HG02870 (cell line): Measurements from ENCODE around the gene ING5.
"Not testable (repeated sequence)": the region's sequence is repeated elsewhere in the genome, so short reads cannot be mapped to it uniquely, and the experiment has no call there.

ENCODE experiments used
- ATAC-seq: cut with Tn5 transposase; IDR thresholded peaks from one replicate; pipeline ENCODE4 v1.9.1; 2021; ENCODE audit warnings: mild to moderate bottlenecking, moderate library complexity; ENCODE audit not compliant: unreplicated experiment

The ING5 gene

DNA sequence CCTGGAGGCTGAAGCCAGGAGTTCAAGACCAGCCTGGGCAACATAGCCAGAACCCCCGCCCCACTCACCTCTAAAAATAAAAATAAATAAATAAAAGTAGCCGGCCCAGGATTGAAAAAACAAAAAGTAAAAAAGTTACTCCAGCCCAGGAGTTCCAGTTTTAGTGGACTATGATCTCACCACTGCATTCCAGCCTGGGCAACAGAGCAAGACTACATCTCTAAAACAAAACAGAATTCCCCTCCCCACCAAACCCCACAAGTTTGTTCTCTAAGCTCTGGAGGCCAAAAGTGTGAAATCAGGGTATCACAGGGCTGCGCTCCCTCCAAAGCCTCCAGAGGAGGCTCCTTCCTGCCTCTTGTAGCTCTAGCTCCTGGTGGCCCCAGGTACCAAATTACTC, 34.3 kb downstream of the ING5 start:
- no peak for ATAC-seq

DNA sequence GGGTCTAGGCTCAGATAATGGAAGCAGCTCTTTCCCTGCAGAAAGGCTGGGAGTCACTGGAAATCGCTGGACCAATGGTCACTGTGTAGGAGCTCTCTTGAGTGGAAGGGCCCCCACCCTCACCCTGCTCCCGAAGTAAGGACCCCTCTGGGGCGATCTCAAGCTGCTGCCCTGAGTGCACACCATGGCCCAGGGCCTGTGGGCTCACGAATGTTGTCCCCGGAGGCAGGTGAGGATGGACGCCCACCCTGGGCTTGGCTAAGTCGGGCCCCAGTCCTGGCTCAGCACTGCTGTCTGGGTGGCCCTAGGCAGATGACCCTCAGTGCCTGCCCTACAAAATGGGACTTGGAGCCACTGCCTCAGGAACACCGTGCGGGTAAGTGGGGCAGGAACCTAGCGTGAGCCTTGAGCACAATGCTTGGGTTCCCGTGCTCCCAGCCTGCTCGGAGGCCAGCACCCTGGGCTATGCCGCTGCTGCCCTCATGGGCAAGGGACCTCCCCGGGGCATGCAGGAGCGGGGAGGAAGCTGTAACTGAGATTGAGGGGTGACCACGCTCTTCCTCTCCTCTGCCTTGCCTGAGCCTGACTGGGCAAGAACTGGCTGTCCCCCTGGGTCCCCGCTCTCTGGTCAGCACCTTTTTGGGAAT, 36.3 kb downstream of the ING5 start:
- ATAC-seq = no peak

- no peak for ATAC-seq
Observed at GRCh38 chr2:241739177-241739576, 37.3 kb downstream of the ING5 start.

DNA sequence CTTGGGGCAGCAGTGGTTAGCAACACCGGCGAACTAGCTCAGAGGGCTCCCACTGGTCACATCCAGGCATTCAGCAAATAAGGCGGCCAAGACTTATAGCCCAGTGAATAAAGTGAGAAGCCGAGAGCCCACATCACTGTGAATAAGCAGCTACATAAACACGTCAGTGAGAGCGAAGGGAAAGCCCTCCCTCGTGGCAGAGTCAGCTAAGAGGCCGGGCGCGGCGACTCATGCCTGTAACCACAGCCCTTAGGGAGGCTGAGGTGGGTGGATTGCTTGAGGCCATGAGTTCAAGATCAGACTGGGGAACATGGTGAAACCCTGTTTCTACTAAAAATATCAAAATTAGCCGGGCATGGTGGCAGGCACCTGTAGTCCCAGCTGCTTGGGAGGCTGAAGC, 37.8 kb downstream of the ING5 start:
- no peak for ATAC-seq

DNA sequence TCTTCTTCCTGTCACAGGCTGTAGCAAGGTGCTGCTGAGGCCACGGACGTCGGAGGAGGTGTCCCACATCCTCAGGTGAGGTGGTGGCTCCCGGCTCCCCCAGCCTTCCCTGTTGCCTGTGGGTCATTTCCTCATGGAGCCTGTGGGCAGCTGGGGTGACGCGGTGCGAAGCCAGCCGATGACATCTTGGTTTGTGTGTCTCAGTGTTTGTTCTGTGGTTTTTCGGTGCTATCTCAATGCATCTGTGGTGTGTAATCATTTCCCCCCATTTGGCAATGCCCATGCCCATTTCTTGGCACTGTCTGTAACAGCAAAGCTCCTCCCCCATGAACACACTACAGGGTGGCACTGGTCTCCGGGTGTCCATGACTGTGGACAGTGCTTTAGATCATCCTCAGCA, 39.2 kb downstream of the ING5 start:
- no peak for ATAC-seq

- no peak for ATAC-seq
Observed at GRCh38 chr2:241742320-241742939, 40.6 kb downstream of the ING5 start.

GRCh38 chr2:241743008-241743407, 41.2 kb downstream of the ING5 start:
- not testable (repeated sequence) for ATAC-seq

GRCh38 chr2:241743620-241744019, 41.8 kb downstream of the ING5 start:
- ATAC-seq = no peak

DNA sequence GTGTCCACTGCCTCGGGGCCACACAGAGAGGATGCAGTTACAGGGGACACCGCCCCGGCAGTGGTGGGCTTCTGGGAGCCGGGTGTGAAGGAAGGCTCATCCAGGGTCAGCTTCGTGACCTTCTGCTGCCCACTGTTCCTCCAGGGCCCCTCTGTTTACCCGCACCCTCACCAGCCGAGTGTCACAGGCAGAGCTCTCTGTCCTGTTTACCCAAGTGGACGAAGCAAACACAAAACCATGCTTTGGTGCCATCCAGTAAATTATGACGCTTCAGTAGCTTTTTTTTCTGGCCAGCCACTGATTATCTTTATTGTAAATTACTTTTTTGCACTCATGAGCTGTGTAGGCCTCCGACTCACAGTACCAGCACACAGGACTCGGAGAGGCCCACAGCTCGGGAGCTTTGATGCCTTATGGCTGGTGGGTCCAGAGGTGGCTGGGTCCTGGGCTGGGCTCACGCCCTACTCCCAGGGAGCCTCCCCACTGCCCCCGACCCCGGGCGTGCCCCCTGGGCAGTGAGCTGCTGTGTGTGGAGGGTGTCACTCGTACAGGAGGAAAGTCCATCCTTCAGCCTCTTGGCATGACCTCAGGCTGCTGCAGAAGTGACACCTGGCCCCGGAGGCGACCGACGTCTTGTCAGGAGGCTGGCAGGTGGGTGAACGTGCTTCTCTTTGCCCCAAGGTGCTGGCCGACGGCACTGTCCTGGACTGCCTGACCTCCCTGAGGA, 42.4 kb downstream of the ING5 start:
- no peak for ATAC-seq

GRCh38 chr2:241745276-241745675, 43.4 kb downstream of the ING5 start:
- no peak for ATAC-seq

GRCh38 chr2:241746084-241746483, 44.2 kb downstream of the ING5 start:
- no peak for ATAC-seq

DNA sequence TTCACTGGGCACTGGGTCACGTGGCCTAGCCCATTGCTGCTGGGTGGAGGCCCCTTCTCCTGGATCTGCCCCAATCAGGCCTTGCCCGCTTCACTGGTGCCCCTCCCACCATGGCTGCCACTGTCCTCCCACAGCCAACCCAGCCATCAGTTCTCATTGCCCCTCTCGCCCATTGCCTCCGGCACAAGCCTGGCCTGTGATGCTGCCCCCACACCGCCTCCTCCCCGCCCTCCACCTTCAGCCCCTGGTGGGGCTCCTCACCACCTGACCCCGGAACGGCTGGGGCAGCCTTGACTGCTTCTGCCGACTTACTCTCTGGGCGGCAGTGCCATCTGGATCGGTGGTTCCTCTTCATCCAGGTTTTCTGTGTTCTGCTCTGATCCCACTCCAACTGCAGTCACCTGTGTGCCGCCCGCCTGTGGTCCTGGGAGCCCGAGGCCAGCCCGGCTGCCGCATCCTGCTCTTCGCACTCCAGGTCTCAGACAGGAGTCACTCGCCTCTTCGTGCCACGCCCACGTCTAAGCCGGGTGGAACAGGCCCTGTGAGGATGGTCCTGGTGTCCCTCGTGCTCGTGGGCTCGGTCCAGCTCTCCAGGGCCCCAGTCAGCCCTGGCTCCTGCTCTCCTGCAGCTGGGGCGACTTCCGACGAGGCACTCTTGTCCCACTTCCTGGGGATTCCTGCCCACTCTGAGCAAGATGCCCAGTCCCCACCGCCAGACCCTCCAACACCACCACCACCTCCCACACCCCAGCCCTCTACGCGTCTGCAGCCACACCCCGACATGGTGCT, 46.8 kb downstream of the ING5 start:
- ATAC-seq = no peak

- no peak for ATAC-seq
Observed at GRCh38 chr2:241750076-241750840, 48.4 kb downstream of the ING5 start.

DNA sequence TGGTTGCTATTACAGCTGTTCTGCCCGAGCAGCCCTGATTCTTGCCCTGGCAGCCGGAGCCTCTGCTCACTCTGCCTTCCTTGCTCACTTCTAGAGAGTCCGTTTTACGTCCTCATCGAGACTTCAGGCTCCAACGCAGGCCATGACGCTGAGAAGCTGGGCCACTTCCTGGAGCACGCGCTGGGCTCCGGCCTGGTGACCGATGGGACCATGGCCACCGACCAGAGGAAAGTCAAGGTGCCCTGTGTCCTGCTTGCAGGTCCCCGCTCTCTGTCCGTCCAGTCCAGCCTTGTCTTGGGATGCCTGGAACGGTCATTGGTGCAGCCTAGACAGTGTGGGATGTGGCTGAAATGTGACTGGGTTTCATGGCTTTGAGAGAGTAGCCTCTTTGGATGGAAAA, 49.3 kb downstream of the ING5 start:
- no peak for ATAC-seq

DNA sequence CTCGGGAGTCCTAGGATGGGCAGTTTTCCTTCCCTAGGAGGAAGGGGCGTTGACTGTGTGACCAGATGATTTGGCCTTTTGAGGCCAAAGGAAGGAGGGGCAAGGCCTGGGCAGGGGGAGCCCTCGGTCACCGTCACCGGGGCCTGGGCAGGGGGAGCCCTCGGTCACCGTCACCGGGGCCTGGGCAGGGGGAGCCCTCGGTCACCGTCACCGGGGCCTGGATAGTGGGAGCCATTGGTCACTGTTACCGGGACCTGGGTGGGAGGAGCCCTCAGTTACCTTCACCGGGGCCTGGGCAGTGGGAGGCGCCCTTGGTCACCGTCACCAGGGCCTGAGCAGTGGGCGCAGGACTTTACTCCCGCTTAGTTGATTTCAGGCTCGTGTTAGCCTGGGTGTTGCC, 49.9 kb downstream of the ING5 start:
- no peak for ATAC-seq

DNA sequence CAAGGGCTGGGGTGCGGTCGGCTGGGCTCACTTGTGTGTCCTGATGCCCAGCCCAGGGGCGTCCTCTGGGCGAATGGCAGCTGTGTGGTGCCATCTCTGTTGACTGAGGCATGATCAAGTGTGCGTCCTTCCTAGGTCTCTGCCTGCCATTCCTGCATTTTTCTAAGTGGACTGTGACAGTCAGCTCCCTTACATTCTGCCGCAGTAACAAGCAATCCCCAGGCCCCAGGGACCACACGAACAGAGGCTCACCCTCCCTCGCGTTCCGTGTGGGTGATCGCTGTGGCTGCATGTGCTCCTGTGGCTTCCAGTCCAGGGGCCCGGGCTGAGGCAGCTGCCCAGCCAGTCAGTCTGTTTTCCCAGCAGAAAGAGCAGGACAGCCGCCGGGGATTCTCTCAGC, 50.4 kb downstream of the ING5 start:
- ATAC-seq = no peak

GRCh38 chr2:241752689-241753276, 50.9 kb downstream of the ING5 start:
- no peak for ATAC-seq

DNA sequence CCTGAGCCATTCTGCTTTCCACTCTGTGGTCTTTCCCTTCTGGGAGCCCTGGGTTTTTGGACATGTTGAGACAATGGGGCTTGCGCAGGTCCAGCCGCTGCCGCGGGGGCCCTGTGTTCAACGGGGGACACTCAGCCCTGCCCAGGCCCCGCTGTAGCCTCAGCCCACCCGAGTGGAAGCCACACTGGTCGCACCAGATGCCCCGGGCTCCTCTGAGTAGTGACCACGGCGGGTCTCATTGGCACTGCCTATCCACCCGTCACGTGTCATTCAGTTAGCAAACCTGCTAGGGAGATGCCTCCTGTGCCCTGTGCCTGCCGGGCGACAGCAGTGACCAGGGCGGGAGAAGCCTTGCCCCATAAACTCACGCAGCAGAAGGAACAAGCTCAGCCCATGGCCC, 51.7 kb downstream of the ING5 start:
- ATAC-seq = no peak

GRCh38 chr2:241754042-241754441, 52.2 kb downstream of the ING5 start:
- ATAC-seq = no peak

DNA sequence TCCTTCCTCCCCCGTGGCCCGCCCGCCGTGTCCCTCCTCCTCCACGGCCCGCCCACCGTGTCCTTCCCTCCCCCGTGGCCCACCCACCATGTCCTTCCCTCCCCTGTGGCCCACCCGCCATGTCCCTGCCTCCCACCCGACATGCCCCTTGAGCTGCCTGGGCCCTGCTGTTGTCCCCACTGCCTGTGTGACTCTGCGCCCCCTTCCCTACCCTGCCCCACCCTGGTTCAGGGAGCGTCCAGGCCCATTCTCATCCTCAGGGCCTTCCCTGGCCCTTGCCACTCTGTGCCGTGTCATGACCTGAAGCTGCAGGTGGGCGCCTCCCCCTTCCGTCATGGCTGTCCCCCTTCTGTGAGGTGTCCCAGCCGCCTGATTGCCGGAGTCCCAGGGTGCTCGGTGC, 53.3 kb downstream of the ING5 start:
- ATAC-seq = no peak
